ENCODE results near the gene CHM.
"Not testable (repeated sequence)": the region's sequence is repeated elsewhere in the genome, so short reads cannot be mapped to it uniquely, and the experiment has no call there.

CHM gene

DNA sequence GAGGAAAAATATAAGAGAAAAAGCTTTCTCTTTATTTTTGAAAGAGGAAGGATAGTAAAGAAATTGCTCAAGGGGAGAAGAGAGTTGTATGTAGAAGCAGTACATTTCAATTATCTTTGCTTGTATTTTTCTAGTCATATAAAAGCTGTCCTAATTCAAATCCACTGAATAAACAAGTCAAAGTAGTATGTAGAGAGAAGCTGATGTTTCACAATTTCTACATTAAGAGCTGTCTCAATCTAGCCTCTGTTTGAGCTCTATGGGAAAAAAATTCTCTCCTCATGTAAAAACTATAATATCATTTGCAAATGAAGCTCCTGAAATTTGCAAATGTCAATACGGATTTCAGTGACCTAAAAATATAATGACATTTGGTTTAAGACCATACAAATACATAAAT lies 52.6 kb downstream of the CHM start:
- DNase-seq, result no peak

DNA sequence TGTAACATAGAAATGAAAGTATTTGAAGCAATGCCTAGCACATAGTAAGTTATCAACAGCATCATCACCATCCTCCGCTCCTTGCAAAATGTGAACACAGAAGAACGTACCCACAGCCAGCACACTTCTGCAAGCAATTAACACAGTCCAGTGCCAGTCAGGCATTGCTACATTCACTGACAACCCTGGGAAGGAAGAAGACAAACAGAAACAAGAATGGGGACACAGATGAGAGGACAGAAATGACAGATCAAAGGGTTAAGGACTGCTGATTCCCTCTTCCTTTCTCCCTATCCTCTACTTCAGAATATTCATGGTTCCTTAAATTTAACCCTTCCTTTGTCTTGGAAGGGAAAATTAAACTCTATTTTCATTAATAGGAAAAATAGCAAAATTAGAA lies 53.1 kb downstream of the CHM start:
- no peak for DNase-seq

DNA sequence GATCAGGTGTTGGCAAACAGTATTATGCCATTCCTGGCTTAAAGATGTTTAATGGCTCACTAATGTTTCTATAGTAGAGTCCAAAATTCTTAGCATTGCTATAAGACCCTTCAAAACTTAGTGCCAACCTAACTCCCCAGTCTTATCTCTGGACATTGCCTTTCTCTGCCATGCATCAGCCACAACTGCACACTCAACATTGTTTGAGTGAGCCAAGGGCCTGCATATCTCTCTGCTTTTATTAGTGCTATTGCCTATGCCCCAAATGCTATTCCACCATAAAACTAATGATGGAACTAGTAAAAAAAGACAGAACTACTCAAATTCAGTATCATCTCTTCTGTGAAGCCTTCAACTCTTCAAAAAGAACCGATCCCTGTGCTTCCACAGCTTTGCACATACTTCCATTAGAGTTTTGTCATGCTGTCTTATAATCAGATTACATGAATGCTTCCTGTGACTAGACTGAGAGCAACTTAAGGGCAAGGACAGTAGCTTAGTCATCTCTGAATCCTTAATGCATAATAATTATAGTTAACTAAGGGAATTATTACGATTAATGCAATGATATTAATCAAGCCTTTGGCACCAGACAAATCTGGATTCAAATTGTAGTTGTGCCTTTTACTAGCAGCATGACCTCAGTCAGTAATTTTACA lies 53.7 kb downstream of the CHM start:
- no peak for DNase-seq

DNA sequence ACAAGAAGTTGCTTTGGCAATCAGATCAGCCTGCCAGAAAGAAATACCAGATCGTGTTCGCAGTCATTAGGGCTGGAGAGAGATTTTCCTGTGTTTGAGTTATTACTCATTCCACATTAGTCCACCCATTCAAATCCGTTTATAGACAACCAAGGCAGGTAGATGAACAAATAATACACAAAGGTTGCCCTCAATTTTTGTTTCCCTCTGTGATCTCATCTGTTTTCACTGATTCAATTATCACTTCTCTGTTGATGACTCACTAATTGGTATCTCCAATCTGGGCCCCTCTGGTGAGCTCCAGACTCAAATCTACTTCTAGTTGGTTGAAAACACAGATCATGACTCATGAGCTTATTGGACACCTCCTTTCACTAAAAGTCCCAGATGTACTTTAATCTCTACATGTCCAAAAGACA lies 54.5 kb downstream of the CHM start:
- no peak for DNase-seq

DNA sequence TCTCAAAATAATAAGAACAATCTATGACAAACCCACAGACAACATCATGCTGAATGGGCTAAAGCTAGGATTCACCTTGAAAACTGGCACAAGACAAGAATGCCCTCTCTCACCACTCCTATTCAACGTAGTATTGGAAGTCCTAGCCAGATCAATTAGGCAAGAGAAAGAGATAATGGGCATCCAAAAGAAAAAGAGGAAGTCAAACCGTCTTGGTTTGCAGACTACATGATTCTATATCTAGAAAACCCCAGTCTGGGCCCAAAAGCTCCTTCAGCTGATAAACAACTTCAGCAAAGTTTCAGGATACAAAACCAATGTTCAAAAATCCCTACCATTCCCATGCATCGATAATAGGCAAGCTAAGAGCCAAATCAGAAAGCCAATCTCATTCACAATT lies 59.0 kb downstream of the CHM start:
- DNase-seq, result no peak

DNA sequence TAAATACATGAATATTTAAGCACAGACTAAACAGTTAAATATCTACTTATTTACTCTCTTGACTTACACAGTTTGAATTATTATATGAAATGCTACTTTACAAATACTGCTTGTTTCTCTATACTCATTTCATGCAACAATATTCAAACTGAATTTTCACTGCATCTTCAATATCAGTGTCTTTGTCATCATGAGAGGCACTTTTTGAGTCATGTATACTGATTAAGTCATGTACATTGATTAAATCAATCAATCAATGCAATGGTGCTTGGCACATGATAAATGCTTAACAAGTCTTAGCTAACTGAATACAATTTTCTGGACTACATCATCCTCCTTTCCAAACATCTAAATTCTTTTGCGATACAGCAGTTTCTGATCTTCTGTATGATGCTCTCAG lies 67.1 kb downstream of the CHM start:
- DNase-seq, result no peak

DNA sequence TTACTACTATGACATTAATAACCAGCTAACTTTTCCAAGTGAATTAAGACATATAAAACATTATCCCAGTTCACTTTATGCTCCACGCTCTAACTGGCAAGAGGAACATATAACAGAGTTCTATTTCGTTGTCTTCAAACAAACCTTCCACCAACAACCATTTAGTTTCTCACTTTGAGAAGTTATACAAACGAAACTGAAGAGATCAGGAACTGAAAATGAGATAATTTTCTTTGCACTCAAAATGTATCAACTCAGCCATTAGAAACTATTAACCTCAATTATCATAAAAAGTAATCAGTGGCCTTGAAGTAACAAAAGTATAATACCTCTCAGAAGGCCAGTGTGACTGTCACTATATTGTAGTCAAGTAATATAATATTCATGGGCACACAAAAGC lies 70.1 kb downstream of the CHM start:
- no peak for DNase-seq

DNA sequence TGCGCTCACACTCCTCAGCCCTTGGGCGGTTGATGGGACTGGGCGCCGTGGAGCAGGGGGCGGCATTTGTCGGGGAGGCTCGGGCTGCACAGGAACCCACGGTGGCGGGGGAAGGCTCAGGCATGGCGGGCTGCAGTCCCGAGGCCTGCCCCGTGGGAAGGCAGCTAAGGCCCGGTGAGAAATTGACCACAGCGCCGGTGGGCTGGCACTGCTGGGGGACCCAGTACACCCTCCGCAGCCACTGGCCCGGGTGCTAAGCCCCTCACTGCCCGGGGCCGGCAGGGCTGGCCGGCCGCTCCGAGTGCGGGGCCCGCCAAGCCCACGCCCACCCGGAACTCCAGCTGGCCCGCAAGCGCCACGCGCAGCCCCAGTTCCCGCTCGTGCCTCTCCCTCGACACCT lies 75.0 kb downstream of the CHM start:
- DNase-seq, result not testable (repeated sequence)

DNA sequence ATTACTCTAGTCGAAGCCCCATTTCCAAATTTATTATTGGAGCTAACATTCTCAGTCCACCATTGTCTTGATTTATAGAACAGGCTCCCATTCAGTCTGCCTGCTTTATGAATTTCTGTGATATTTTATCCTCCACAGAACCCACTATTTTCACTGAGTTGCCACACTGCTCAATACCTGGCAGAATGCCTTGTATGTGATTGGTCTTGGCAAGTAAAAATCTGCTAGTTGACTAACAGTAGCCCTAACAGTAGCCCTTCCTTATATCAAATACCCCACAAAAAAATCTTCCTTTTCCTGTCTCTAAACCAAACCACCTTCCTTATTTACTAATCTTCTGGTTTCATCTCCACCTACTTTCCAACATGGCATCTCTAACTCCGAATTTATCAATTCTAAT lies 82.6 kb downstream of the CHM start:
- no peak for DNase-seq

DNA sequence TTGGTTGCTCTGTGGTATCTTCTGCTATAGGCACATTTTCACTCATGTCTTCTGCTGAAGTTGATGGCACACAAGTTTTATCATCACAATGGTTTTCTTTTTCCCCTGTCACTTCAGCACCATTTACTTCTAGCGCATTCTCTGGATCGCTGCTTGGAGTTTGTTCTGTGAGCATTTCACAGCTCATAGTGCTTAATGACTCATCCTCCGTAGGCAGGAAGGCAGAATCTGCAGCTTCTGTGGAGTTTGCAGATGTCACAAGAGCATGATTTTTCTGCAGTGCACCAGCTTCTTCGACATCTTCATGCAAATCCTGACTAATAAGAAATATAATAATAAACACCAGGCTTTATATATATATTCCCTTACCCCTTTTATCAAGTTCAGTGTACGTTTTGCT lies 83.6 kb downstream of the CHM start:
- no peak for DNase-seq

DNA sequence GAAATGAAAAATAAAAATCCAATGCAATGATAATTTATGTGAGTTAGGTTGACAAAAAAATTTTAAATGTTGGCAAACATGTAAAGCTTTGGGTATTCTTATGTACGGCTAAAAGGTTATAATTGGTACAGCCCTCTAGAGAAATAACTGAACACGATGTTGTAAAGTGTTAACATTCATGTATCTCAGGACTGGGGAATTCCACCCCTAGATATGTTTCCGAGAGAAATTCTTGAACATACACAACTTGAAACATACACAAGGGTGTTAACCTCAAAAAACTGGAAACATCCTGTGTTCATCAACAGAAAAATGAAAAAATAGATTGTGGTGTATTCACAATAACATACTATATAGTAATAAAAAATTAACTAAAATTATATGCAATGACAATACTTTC lies 91.8 kb downstream of the CHM start:
- no peak for DNase-seq

DNA sequence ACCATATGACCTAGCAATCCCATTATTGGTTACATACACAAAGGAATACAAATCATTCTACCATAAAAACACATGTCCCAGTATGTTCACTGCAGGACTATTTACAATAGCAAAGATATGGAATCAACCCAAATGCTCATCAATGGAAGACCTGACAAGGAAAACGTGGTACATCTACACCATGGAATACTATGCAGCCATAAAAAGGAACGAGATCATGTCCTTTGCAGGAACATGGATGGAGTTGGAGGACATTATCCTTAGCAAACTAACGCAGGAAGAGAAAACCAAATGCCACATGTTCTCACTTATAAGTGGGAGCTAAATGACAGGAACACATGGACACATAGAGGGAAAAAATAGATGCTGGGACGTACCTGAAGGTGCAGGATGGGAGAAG lies 102.6 kb downstream of the CHM start:
- DNase-seq, result not testable (repeated sequence)

DNA sequence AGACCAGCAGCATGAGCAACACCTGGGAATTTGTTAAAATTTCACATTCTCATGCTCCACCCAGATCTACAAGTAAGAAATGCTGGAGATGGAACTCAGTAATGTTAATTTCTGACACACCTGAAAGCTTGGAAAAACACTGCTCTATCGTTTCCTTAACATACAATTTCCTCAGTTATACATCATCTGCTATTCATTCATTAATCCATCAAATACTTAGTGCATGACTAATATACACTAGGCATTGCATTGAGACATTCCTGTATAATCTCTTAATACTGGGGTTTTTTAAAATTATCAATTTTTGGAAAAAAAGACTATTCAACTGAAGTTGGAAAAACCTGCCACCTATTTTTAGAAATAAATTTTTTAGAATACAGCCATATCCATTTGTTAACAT lies 106.1 kb downstream of the CHM start:
- no peak for DNase-seq

DNA sequence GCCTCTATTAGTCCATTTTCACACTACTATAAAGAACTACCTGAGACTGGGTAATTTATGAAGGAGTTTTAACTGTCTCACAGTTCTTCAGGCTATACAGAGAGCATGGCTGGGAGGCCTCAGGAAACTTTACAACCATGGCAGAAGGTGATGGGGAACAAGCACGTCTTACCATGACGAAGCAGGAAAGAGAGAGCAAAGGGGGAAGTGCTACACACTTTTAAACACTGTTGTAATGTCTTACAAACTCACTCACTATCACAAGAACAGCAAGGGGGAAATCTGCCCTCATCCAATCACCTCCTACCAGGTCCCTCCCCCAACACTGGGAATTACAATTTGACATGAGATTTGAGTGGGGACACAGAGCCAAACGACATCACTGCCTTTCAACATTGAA lies 107.4 kb downstream of the CHM start:
- DNase-seq, result not testable (repeated sequence)

DNA sequence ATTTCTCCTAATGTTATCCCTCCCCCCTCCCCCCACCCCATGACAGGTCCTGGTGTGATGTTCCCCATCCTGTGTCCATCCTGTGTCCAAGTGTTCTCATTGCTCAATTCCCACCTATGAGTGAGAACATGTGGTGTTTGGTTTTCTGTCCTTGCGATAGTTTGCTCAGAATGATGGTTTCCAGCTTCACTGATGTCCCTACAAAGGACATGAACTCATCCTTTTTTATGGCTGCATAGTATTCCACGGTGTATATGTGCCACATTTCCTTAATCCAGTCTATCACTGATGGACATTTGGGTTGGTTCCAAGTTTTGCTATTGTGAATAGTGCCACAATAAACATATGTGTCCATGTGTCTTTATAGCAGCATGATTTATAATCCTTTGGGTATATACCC lies 113.0 kb downstream of the CHM start:
- DNase-seq, result not testable (repeated sequence)

DNA sequence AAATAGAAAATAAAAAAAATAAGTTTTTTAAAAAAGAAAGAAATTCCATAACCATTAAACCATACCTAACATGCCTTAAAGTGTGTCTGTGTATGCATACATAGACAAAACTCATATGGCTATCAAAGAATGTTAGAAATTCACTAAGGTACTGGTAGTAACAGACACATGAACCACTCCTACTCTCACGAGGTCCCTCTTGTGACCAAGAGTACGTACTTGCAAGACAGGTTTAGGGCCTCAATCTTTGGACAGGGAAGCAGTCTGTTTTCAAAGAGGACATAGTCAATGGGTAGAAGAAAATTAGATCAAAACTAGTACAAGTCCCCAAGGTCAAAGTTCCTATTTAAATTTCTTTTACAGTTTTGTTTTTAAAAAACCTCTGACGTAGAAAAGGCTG lies 117.3 kb downstream of the CHM start:
- DNase-seq, result no peak

DNA sequence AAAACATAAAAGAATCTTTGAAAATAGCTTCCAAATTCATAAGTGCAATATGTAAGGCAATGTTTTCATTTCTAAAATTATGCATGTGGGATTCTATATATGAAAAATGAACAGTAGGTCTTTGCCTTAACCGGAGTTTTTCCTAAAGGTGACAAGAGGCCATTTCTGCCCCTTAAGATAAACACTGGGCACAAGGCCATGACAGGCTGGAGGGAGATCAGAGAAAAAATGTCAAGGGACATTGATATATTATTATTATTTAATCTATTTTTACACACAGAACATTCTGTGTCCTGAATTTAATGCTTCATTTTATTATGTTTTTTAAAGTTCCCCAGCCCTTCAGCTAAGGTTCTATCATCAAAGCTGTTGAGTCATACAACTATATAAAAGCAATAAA lies 118.8 kb downstream of the CHM start:
- no peak for DNase-seq

DNA sequence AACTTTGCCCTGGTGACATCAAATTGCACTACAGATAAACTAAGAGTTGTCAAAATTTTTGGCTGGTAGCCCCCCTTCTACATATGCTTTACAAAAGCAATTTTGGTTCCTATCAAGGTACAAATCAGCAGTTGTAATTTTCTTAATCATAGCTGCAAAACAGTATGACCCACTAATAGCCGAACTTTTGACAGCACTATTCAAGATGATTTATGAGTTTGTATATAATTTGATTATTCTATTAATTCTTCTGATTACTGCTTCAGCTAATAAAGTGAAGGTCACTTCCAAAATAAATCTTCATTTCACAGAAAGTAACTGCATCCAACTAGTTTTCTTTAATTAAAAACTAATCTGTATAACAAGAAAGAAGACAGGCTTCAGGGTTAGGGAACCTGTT lies 119.6 kb downstream of the CHM start:
- DNase-seq, result no peak

DNA sequence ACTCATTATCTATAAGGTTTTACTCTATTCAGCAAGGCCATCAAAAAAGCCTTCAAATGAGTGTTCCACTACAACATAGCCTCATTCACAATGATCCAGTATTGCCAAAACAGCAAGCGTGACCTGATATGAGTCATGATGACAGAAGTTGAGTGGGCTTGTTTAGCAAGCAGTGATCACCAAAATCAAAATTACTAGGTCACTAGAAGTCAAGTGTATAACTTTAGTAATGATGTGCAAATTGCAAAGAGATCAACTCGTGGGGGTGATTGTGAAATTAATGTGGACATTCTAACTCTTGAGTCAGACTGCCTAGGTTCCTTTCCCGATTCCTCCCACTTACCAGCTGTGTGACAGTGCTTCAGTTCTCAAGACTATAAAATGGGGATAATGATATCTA lies 124.5 kb downstream of the CHM start:
- DNase-seq, result no peak

DNA sequence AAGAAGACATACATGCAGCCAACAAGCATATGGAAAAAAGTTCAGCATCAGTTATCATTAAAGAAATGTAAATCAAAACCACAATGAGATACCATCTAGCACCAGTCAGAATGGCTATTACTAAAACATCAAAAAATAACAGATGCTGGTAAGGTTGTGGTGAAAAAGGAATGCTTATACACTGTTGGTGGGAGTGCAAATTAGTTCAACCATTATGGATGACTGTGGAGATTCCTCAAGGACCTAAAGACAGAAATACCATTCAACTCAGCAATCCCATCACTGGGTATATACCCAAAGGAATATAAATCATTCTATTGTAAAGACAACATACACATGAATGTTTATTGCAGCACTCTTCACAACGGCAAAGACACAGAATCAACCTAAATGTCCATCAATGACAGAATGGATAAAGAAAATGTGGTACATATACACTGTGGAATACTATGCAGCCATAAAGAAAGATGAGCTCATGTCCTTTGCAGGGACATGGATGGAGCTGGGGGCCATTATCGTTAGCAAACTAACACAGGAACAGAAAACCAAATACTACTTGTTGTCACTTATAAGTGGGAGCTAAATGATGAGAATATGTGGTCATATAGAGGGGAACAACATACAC lies 130.6 kb downstream of the CHM start:
- DNase-seq, result not testable (repeated sequence)

DNA sequence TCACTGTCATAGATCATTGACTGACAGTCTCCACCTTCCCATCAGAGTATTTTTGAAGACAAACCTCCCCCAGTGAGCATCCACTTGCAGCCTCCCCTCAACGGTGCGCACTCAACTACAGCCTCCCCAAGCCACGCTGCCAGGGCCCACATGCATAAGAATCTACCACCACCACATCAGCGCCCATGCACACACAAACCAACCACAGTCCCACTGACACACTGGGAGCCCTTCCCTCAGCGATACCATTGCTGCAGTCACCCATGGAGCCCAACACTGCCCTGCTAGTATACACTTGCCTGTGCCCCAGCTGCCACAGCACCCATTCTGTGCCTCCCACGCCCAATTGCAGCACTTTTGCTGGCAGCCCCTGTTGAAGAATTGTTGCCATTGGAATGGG lies 132.9 kb downstream of the CHM start:
- no peak for DNase-seq

DNA sequence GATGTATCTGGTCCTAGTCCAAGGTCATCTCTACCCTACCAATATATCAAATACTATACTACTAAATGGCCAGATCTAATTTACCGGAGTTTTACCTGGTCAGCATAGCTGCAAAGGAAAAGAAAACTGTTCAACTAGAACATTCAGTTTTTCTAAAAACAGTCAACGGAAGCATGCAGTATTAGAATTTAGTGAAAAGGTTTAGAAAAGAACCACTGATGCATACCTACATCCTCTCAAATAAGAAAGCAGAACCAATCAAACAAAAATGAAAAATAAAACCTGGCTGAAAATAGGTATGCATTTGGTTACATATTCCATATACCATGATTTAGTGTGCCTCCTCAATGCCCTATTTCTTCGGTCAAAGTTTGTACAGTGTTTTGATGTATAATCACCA lies 140.0 kb downstream of the CHM start:
- DNase-seq, result no peak

DNA sequence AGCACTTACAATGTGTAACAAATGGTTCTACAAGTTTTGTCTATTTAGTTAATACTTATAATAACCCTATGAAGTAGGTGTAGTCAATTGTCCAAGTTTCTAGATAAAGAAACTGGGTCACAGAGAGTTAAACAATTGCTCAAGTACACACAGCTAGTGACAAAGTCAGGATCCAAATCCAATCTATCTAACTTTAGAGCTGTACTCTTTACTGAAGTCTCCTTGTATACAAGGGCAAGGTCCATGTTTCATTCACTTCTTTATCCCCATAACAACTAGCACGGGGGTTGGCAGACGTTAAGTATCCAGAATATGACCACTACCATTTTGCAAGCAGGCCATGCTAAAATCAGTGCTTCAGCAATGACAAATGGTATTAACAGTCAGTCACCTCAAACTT lies 141.0 kb downstream of the CHM start:
- DNase-seq, result no peak

DNA sequence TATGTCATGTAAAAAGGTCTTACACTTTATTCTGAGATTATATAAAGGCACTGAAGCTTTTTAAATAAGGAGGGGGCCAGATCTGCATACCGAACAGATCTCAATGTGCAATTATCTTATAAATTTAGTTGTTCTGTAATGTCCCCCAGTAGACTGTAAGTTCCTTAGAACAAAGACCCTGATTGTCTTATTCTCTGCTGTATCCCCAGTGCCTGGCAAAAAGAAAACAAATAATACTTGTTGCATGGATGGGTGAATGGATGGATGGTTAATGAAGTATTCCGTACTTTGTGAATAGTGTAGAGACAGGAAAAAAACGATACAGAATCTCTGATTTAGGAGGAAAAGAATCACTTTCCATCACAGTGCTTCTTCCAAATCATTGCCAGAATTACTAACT lies 141.5 kb downstream of the CHM start:
- no peak for DNase-seq
